Suppressor macrophage treated with lipopolysaccharide for 1 hour (primary cell): ENCODE results near the gene COA6.
A peak's percentile ranks its signal among the peaks of the same experiment; 100 is the strongest.
"Not testable (repeated sequence)": the region's sequence is repeated elsewhere in the genome, so short reads cannot be mapped to it uniquely, and the experiment has no call there.

Experiments used
- DNase-seq, 3 donors: peaks; one replicate each; pipeline ENCODE4 v3.0.0-alpha.2; 2020 to 2022

Gene COA6

DNA sequence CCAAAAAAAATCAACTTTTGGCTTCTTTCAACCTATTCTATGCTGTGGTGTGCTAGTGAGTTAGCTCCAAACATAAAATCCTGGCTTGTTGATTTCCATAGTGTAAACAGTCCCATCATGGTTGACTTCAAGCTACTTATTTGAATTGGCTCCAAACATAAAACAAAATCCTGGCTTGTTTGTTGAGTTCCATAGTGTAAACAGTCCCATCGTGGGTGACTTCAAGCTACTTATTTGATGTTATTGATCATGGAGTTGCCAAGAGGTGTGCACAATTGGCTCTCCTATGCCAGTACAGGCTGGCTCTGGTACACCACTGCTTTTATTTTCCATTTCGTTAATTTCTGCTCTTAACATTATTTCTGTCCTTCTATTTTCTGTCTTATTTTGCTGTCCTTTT is 1.8 kb upstream of the COA6 start:
- DNase-seq, result no peak

DNA sequence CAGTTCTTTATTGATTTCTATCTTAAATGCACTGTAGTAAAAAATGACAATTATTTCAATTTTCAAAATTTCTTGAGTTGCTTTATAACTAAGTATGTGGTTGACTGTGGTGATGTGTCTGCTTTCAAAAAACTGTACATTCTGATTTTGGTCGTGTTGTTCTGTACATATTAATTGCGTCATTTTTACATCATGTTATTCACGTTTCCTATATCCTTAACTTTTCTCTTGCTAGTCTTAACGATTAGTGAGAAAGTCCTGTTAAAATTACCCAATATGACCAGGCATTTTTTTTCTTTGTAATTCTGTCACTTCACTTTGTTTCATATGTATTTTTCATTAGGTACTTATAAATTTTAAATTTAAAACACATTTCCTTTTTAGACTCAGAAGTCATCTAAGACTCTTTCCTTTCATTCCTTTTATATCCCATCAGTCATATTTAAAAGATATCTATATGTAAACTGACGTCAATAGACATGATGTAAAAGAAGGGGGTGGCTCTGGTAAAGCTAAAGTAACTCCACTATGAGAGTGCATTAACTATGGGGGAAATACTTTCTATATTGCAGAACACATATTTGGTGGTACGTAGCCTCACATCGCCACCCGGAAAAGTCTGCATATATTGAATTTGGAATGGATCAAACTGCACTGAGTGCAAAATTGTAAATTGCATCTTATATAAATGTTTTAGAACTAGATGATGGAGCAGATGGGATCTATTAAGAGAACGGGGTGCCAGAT is 1.1 kb upstream of the COA6 start:
- peak; percentile 14 to 46 (median 35) for DNase-seq

DNA sequence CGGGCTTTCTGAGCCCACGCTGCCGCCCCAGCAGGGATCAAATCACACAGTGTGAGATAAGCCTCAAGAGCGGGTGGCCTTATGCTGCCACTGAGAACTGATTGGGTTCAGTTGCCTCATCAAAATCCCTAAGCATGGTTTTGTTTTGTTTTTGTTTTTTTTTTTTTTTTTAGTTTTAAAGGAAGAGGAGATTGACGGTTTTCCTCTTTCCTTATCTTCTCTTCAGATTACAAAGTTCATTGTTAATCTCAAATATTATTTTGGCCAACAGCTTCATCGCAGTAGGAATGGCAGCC is 651 bp downstream of the COA6 start:
- DNase-seq, result peak in 2 of 3 donors; percentile 67 to 68

DNA sequence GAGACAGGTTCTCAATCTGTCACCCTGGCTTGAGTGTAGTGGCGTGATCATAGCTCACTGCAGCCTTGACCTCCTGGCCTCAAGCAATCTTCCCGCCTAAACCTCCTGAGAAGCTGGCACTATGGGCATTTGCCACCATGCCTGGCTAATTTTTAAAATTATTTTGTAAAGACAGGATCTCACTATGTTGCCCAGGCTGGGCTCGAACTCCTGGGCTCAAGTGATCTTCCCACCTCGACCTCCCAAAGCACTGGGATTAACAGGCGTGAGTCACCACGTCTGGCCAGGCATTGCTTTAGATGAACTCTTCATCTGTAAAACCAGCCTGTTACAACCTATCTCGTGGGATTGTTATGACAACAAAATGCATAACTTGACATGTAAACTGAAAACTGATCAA is 2.4 kb downstream of the COA6 start:
- DNase-seq, result no peak

DNA sequence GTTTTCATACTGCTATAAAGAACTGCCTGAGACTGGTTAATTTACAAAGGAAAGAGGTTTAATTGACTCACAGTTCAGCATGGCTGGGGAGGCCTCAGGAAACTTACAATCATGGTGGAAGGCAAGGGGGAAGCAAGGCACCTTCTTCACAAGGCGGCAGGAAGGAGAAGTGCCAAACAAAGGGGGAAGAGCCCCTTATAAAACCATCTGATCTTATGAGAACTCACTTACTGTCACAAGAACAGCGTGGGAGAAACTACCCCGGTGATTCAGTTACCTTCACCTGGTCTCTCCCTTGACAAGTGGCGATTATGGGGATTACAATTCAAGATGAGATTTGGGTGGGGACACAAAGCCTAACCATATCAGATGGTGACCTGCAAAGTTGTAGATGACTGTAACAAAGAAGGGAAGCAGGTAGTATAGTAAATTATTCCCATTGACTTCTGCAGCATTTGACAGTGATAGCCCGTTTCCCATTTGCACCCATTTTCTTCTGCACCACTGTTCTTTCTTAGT is 6.4 kb downstream of the COA6 start:
- DNase-seq, result not testable (repeated sequence)

DNA sequence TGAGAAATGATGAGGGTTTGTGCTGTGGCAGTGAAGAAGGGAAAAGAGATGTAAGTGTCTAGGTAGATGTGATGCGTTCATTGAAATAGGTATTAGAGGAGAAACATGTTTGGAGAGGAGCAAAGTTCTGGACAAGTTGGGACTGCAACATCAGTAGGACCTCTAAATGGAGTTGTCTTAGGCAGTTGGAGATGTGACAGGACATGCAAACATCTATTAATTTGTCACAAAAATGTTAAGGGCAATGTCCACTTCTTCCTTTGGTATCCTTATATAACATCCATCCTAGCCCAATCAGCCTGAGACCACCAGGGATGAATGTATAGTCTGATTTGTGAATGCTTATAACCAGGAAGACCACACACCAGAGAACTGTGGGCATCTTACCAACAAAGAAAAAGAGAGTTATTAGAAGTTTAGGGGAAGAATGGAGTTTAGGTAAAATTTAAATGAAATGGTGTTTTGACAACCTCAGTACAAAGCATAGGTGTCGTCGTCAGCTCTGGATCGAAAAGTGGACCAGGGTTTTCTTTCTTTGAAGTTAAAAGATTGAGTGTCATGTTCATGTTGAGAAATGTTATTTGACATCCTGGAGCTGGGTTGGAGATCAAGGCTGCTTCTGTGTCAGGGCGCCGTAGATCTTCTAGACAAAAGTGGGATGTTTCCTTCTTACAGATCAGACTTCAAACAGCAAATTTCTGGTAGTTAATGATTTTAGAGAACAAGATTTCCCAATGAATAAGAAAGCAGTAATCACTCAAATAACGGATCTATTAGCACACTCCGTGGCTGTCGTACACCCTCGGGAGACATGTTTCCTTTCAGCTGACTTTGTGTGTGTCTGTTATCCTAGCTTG is 8.7 kb downstream of the COA6 start:
- DNase-seq, result no peak

DNA sequence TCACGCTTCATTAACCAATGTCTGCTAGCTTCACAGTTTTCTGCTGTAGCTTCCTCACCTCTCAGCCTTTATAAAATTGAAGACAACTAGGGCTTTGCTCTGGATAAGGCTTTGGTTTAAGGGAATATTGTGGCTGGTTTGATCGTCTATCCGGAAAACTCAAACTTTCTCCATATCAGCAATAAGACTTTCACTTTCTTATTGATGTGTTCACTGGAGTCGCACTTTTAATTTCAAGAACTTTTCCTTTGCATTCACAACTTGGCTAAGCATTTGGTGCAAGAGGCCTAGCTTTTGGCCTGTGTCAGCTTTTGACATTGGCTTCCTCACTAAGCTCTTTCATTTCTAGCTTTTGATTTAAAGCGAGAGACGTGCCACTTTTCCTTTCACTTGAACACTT is 12.9 kb downstream of the COA6 start:
- no peak for DNase-seq

DNA sequence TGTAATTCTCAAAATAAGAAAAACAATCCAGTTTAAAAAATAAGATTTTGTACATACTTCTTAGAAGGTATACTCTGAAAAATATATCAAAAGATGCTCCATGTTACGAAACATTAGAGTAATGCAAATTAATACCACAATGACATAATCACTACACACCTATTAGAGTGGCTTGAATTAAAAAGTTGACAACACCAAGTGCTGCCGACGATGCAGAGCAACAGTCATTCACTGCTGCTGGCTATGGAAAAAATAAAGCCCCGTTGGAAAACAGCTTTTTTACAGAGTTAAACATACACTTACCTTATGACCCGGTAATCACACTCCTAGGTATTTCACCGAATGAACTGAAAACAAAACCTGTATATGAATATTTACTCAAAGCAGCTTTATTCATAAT is 14.8 kb downstream of the COA6 start:
- DNase-seq, result no peak

DNA sequence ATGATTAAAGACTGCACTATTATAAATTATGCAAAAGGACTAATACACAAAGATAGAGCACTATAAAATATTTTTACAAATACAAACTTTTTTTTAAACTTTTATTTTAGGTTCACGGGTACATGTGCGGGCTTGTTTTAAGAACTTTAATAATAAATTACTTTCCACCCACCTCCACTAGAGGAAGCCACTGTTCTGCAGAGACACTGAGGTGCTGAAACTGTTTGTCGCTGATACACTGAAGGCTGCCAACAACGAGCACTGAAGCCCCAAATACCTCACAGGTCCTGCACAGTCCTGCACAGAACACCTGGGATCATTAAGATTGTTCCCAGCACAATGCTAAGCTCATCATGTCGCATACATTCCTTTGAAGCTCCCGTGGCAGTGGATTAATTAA is 19.9 kb downstream of the COA6 start:
- no peak for DNase-seq

DNA sequence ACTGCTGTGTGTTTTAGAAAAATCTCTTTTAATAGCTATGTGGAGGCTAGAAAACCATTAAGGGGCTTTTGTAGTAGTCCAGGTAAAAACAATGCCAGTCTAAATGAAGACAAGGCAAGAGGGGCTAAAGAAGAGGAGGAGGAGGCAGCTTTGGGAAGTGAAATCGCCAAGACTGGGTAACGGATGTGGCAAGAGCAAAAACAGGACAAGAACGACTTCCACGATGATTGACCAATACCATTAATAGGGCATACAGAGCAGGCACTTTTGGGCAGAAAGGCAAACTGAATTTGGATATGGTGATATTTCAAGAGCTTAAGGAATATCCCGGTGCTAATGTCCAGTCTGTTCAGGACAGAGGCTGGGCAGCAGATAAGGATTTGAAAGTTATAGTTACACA is 22.0 kb downstream of the COA6 start:
- peak in 2 of 3 donors; percentile 15 to 34 for DNase-seq

DNA sequence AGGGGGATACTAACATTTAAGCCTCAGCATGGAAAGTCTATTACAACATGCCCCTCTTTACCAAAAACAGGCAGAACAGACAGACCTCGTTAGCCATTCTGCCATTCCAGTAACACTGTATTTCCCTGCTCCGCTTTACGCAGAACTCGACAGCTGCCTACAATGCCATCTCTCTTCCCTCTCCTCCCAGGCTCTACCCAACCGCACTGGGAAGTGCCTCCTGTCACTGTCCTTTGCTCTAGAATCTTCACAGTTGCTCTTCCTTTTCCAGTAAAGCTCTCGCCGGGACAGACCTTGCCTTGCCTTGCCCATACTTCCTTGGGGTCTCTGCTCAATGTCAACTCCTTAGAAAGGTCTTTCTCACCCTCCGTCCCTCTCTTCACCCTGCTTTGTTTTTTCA is 22.8 kb downstream of the COA6 start:
- DNase-seq, result no peak

DNA sequence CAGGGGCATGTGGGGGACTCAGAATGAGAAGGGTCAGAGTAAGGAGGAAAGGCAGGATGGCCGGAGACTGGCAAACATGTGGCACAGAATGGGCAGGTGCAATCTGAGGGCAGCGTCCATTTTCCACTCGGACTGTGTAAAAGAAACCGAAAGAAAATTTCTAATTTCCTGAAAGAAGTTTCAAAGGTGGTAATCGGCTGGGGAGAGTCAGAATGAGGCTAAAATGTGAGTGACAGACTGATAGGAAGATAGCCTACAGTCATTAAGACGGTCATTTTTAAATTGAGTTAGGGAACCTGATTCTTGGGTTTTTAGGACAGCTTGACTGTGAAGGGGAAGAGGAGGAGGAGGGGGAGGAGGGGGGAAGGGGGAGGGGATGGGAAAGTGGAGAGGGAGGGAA is 23.6 kb downstream of the COA6 start:
- DNase-seq, result no peak

DNA sequence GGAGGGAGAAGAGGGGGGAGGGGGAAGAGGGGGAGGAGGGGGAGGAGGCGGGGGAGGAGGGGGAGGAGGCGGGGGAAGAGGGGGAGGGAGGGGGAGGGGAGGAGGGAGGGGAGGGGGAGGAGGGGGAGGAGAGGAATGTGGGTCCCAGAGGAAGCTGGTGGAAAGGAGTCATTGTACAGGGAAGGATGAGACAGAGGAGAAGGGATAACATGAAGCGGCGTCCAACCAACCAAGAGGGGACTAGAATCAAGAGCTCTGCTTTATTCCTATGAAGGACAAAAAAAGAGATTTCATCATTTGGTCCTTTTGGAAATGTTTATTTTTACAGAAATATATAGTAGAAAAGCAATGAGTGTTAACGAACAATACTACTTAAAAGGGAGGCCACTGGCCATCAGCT is 24.5 kb downstream of the COA6 start:
- no peak for DNase-seq

DNA sequence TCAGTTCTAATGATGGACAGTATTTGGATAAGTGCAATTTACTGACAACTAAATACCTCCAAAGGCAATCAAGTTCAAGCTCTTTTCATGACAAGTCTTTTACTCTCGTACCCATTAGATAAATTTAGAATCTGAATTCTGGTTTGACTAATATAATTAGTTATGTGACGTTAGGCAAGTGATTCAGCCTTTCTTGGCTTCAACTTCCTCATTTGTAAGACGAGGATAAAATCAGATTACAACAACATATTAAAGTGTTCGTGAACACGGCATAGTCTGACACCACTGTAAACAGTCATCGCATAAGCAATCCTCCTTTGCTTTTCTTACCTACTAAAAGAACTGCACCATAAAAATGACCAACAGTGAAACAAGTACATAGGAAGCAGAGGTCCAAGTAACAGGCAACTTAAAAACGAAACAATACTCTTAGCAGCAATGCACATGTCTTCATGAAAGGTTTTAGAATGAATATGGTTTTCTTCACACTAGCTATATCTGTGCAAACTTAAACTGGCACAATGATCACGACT is 25.7 kb downstream of the COA6 start:
- DNase-seq, result peak; percentile 64 to 96 (median 90)

DNA sequence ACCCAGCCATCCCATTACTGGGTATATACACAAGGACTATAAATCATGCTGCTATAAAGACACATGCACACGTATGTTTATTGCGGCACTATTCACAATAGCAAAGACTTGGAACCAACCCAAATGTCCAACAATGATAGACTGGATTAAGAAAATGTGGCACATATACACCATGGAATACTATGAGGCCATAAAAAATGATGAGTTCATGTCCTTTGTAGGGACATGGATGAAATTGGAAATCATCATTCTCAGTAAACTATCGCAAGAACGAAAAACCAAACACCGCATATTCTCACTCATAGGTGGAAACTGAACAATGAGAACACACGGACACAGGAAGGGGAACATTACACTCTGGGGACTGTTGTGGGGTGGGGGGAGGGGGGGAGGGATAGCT is 26.3 kb downstream of the COA6 start:
- not testable (repeated sequence) for DNase-seq

DNA sequence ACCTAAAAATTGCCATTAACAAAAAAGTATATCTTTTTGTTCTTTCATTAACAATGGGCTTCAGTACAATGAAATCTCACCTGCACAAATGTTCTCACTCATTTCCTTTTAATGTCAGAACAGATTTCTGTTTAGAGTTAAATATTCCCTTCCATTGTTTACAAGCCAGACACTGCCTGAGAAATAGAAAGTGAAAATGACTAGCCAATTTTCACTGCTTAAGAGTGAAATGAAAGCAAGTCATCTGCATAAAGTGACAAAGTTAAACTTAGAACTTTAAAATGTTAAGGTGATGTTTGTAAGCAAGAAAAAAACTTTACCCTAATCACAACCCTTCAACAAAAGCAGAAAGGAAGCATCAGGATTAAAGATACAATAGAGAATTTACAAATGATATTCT is 27.5 kb downstream of the COA6 start:
- DNase-seq, result peak; percentile 24 to 55 (median 33)

DNA sequence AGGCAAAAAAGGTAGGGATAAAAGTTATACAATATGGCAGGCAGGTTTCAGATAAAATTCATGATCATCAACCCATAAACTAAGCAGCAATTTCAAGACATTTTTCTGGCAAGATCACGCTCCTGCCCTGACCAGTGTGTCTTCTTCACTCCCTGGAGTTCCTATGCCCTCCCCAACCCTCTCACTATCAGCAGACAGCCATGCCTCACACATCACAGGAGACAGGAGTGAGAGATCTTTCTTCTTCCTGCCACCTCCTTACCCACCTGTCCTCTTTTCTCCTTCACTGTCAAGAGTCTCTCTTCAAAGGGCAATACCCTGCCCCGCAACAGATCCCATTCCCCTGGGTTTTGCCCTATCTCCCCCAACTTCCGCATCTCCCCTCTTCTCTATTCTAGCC is 28.4 kb downstream of the COA6 start:
- no peak for DNase-seq

DNA sequence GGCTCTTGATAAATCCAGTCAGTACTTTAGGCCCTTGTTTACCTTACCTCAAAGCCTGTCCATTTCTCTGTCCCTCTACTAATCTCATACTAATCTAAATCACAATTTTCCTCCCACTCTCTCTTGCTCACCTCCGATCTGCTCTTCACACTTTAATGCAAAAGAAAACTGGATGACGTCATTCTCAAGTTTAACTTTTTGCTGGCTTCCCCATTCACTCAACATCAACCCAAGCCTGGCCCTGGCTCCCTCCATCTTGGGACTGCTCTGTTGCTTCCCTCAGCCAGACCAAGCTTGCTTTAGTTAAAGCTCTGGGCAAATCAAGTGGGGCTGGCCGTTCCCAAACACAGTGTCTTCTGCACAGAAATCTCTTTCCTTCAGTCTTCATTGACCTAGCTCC is 29.7 kb downstream of the COA6 start:
- no peak for DNase-seq

DNA sequence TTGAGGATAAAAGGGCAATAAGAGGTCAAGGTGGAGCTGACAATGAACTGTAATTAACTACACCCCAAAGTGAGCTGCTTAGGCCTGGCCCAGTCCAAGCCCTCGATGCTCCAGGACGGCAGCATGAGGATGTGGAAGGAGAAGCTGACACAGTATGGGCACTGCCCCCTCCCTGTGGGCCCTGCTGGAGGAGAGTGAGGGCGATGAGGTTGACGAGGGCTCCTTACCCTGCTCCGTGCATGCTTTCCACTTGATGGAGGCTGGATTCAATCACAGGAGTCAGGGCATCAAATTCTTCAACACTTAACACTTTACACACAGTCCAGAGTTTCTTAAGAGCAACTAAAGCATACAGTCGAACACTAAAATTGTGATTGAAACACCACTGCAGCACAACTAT is 32.4 kb downstream of the COA6 start:
- no peak for DNase-seq

DNA sequence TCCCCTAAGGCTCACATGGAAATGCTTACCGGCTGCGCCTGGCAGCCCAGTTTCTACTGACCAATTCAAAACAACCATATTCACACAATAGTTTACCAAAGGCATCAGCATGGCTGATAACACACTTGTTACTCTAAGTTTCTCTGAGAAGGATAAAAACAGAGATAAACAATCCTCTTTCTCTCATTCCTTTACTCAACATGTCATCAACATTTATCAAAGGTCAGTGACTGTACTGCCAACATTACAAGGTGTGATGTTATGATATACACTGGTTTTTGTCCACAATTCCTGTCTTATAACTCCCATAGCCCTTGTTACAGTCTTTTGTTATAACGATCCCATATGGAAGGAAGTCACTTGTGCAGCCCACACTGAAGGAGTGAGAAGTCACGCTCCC is 33.6 kb downstream of the COA6 start:
- no peak for DNase-seq

DNA sequence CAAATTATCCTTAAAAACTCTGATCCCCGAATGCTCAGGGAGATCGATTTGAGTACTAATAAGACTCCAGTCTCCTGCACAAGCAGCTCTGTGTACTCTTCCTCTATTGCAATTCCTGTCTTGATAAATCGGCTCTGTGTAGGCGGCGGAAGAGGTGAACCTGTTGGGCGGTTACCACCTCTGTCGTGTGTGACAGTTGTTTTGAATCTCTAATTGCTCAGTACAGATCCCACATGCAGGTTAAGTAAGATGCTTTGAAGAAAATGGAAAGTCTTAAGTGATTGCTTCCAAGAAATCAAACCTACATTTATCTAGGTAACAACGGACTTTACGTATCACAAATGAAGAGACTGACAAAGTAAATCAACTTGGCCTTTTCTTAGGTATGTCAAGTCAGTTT is 35.5 kb downstream of the COA6 start:
- no peak for DNase-seq

DNA sequence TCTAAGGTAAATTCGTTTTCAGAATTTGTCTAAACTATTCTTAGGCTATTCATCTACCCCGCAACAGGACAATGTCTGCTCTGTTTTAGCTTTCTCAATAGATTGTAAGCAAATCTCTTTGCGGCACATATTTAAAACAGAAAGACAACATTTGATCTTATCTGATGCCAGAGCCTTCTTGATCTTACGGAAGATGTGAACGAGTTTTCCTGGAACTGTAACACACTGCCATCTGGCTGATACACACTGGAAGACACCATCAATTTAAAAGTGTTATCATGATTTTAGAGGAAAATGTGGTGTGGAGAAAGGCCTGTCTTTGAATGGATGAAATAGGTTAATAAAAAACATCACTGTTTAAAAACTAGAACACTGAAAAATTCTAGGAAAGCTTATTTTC is 36.1 kb downstream of the COA6 start:
- DNase-seq, result peak in 1 of 3 donors; percentile 12

DNA sequence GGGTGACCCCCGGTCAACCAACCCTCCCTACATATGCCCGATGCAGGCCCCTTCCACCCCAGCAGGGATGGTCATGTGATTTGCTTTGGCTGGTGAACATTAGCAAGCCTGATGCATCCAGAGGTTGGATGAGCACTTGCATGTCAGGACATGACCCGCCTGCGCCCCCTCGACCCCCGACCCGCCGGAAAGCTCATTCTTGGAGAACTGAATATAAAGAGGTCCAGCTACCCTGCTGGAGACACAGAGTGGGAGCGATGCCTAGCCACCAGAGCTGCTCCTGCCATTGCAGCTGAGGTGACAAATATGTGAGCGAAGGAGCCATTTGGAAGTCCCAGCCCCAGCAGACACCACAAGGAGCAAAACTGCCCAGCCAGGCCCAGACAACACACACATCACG is 39.6 kb downstream of the COA6 start:
- no peak for DNase-seq

DNA sequence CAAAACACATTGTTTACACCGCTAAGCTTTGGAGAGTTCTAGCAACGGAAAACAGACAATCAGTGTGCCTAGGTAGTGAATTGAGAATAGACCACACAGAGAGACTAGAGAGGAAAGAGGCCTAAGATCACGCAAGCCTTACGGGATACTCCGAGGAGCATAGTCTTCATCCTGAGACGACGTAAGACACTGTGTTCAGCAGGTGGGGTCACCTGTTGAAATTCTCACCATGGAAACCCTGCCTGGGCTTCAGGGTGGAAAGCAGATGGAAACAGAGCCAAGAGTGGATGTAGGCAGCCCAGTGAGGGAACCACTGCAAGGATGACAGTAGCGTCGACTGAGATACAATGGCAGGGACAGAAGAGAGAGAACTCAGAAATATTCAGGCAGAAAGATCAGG is 40.2 kb downstream of the COA6 start:
- no peak for DNase-seq
